HTR-8/SVneo (cell line): ENCODE results near the gene GHR.
"Not testable (repeated sequence)": the region's sequence is repeated elsewhere in the genome, so short reads cannot be mapped to it uniquely, and the experiment has no call there.

Experiments
- DNase-seq: peaks from one replicate; pipeline ENCODE4 v3.0.0; 2011; ENCODE audit warnings: low spot score, mixed read lengths; ENCODE audit not compliant: insufficient read length
- FAIRE-seq: peaks from 2 replicates; lab custom pipeline; 2011; peaks lifted over from hg19 to GRCh38; lab: Jason Lieb, UNC

Gene GHR

GRCh38 chr5:42675602-42676001 is 252.4 kb downstream of the GHR start:
- no peak for FAIRE-seq
- DNase-seq: no peak

GRCh38 chr5:42676362-42676761 is 253.1 kb downstream of the GHR start:
- FAIRE-seq (no peak), DNase-seq (no peak)

- FAIRE-seq (no peak), DNase-seq (no peak)
Observed at GRCh38 chr5:42677156-42677842, 254.1 kb downstream of the GHR start.

GRCh38 chr5:42680046-42680445 is 256.8 kb downstream of the GHR start:
- DNase-seq: no peak
- peak; percentile 62 for FAIRE-seq

- not testable (repeated sequence) for FAIRE-seq, DNase-seq
Observed at GRCh38 chr5:42685078-42685477, 261.8 kb downstream of the GHR start.

GRCh38 chr5:42689391-42689790 is 266.2 kb downstream of the GHR start:
- DNase-seq (no peak), FAIRE-seq (peak; percentile 81)

GRCh38 chr5:42691413-42691937 is 268.2 kb downstream of the GHR start:
- DNase-seq: no peak
- peak; percentile 64 for FAIRE-seq

- FAIRE-seq: no peak
- no peak for DNase-seq
Observed at GRCh38 chr5:42701351-42702059, 278.3 kb downstream of the GHR start.

GRCh38 chr5:42703238-42703637 is 280.0 kb downstream of the GHR start:
- peak; percentile 4 for FAIRE-seq
- DNase-seq: no peak

GRCh38 chr5:42715785-42716184 is 292.5 kb downstream of the GHR start:
- DNase-seq (no peak), FAIRE-seq (no peak)

- DNase-seq (no peak), FAIRE-seq (peak; percentile 69)
Observed at GRCh38 chr5:42718591-42718990, 295.4 kb downstream of the GHR start.

GRCh38 chr5:42719034-42719433 is 295.8 kb downstream of the GHR start:
- FAIRE-seq (no peak), DNase-seq (no peak)

- DNase-seq (no peak), FAIRE-seq (no peak)
Observed at GRCh38 chr5:42720251-42720650, 297.0 kb downstream of the GHR start.

GRCh38 chr5:42721484-42721883 is 298.2 kb downstream of the GHR start:
- FAIRE-seq (no peak), DNase-seq (no peak)

GRCh38 chr5:42734531-42735058 is 311.4 kb downstream of the GHR start:
- not testable (repeated sequence) for FAIRE-seq, DNase-seq

GRCh38 chr5:42740920-42741319 is 317.7 kb downstream of the GHR start:
- FAIRE-seq (no peak), DNase-seq (no peak)

- FAIRE-seq (no peak), DNase-seq (no peak)
Observed at GRCh38 chr5:42745426-42745825, 322.2 kb downstream of the GHR start.

GRCh38 chr5:42745856-42746255 is 322.6 kb downstream of the GHR start:
- no peak for FAIRE-seq
- no peak for DNase-seq

- DNase-seq: no peak
- FAIRE-seq: no peak
Observed at GRCh38 chr5:42749020-42749419, 325.8 kb downstream of the GHR start.

- FAIRE-seq: peak; percentile 42
- no peak for DNase-seq
Observed at GRCh38 chr5:42750507-42750906, 327.3 kb downstream of the GHR start.

- FAIRE-seq (no peak), DNase-seq (no peak)
Observed at GRCh38 chr5:42751044-42751443, 327.8 kb downstream of the GHR start.
